ENCODE measurements around the gene TMEM98.

The TMEM98 gene

DNA sequence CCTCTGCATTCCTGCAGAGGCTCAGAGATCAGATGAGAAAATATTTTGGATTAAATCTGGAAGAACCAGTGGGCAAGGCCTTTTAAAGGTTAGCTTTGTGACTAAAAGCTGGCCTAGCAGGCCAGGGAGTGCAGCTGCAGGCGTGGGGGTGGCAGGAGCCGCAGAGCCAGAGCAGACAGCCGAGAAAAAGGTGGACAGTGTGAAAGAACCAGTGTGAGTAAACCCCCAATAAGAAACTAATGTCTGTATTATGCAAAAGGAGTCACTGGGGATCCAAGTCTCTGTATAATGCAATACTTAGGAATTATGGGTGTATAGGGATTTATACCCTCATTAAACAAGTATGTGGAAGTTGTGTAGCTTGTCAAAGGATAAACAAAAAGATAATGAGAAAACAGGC lies 42.3 kb downstream of the TMEM98 start:
- H3K9ac ChIP-seq (ENCODE audit: low read length), result no peak overlapping the region
- no peaks in the 10 kb centered on the region for H3K9me3 ChIP-seq (ENCODE audit: insufficient read depth, low read length)
- H3K27me3 ChIP-seq (ENCODE audit: low read length), result no peaks in the 10 kb centered on the region
- H3F3A ChIP-seq (ENCODE audit: insufficient read depth), result no peaks in the 10 kb centered on the region
- no peaks in the 10 kb centered on the region for H3K9me2 ChIP-seq (replicated peaks; ENCODE audit: insufficient read depth, low read length)
- H3K4me2 ChIP-seq (ENCODE audit: low read depth, low read length, poor library complexity, severe bottlenecking), result no peak overlapping the region
- H3K4me3 ChIP-seq (ENCODE audit: insufficient read depth, low read length, poor library complexity, severe bottlenecking), result no peak overlapping the region
- H4K20me1 ChIP-seq (ENCODE audit: low read depth, low read length), result no peaks in the 10 kb centered on the region
- H3K27ac ChIP-seq (ENCODE audit: low read depth, low read length), result no peak overlapping the region
- TF ChIP-seq EZH2phosphoT487 (conservative IDR thresholded peaks at IDR 0.05; ENCODE audit: low read length), result no peak
- TF ChIP-seq, protein P1, sequence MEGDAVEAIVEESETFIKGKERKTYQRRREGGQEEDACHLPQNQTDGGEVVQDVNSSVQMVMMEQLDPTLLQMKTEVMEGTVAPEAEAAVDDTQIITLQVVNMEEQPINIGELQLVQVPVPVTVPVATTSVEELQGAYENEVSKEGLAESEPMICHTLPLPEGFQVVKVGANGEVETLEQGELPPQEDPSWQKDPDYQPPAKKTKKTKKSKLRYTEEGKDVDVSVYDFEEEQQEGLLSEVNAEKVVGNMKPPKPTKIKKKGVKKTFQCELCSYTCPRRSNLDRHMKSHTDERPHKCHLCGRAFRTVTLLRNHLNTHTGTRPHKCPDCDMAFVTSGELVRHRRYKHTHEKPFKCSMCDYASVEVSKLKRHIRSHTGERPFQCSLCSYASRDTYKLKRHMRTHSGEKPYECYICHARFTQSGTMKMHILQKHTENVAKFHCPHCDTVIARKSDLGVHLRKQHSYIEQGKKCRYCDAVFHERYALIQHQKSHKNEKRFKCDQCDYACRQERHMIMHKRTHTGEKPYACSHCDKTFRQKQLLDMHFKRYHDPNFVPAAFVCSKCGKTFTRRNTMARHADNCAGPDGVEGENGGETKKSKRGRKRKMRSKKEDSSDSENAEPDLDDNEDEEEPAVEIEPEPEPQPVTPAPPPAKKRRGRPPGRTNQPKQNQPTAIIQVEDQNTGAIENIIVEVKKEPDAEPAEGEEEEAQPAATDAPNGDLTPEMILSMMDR (IDR thresholded peaks at IDR 0.05; ENCODE audit: insufficient read depth, low read length, poor library complexity, severe bottlenecking), result no peak
- H3K79me2 ChIP-seq (ENCODE audit: insufficient read depth, low read length), result no peaks in the 10 kb centered on the region
- H2AFZ ChIP-seq (ENCODE audit: low read depth, low read length, severe bottlenecking), result no peak overlapping the region
- H3K36me3 ChIP-seq (ENCODE audit: low read length), result no peaks in the 10 kb centered on the region

DNA sequence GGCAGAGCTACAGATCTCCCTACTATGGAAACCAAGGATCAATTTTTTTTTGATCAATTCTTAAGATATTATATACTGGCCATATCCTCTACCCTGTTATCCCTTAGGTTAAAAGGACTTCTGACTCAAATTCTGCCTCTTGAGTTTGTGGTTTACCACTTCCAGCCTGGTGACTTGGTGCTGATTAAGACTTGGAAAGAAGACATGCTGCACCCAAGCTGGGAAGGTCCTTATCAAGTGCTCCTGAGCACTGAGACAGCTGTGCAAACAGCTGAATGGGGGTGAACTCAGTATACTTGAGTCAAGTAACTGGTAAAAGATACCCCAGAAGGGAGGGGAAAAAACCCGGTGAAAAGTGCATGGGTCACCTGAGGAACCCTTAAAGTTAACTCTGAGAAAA lies 43.2 kb downstream of the TMEM98 start:
- Histone ChIP-seq H3K4me2 (ENCODE audit: low read depth, low read length, poor library complexity, severe bottlenecking) (no peak overlapping the region), H3K9ac (ENCODE audit: low read length) (no peak overlapping the region)
- TF ChIP-seq, protein P1 (IDR thresholded peaks at IDR 0.05; ENCODE audit: insufficient read depth, low read length, poor library complexity, severe bottlenecking), result no peak
- no peak for TF ChIP-seq EZH2phosphoT487 (conservative IDR thresholded peaks at IDR 0.05; ENCODE audit: low read length)

DNA sequence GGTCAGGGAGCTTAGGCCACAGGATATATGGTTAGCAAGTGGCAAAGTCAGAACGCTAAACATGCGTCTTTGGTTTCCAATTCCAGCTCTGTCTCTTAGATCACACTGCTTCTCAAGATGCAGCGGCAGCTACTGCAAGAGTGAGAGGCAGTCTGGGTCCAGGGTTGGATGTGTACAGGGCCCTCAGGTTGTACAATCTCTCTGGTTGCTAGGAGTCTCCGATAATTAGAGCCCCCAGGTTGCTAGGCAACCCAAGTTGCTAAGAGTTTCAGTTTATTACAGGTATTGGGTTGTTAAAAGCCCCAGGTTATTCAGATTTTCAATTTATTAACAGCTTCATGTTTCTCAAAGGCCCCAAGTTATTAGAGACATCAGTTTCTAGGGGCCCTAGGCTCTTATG lies 48.2 kb downstream of the TMEM98 start:
- Histone ChIP-seq H4K20me1 (ENCODE audit: low read depth, low read length) (no peaks in the 10 kb centered on the region), H3K9me3 (ENCODE audit: insufficient read depth, low read length) (no peaks in the 10 kb centered on the region), H3K9me2 (replicated peaks; ENCODE audit: insufficient read depth, low read length) (no peaks in the 10 kb centered on the region), H3K27me3 (ENCODE audit: low read length) (no peaks in the 10 kb centered on the region), H3F3A (ENCODE audit: insufficient read depth) (no peaks in the 10 kb centered on the region), H3K27ac (ENCODE audit: low read depth, low read length) (no peak overlapping the region), H3K4me3 (ENCODE audit: insufficient read depth, low read length, poor library complexity, severe bottlenecking) (no peak overlapping the region), H3K4me2 (ENCODE audit: low read depth, low read length, poor library complexity, severe bottlenecking) (no peak overlapping the region), H2AFZ (ENCODE audit: low read depth, low read length, severe bottlenecking) (no peak overlapping the region), H3K36me3 (ENCODE audit: low read length) (no peaks in the 10 kb centered on the region), H3K79me2 (ENCODE audit: insufficient read depth, low read length) (no peaks in the 10 kb centered on the region), H3K9ac (ENCODE audit: low read length) (no peak overlapping the region)
- TF ChIP-seq, protein P1 (IDR thresholded peaks at IDR 0.05; ENCODE audit: insufficient read depth, low read length, poor library complexity, severe bottlenecking), result no peak
- TF ChIP-seq EZH2phosphoT487 (conservative IDR thresholded peaks at IDR 0.05; ENCODE audit: low read length), result no peak

More for the DNA sequence above, 43.2 kb downstream of the TMEM98 start:
- Histone ChIP-seq H3F3A (ENCODE audit: insufficient read depth) (no peaks in the 10 kb centered on the region), H3K9me2 (replicated peaks; ENCODE audit: insufficient read depth, low read length) (no peaks in the 10 kb centered on the region), H3K4me3 (ENCODE audit: insufficient read depth, low read length, poor library complexity, severe bottlenecking) (no peak overlapping the region), H4K20me1 (ENCODE audit: low read depth, low read length) (no peaks in the 10 kb centered on the region), H3K27ac (ENCODE audit: low read depth, low read length) (no peak overlapping the region), H2AFZ (ENCODE audit: low read depth, low read length, severe bottlenecking) (no peak overlapping the region), H3K9me3 (ENCODE audit: insufficient read depth, low read length) (no peaks in the 10 kb centered on the region), H3K79me2 (ENCODE audit: insufficient read depth, low read length) (no peaks in the 10 kb centered on the region), H3K36me3 (ENCODE audit: low read length) (no peaks in the 10 kb centered on the region), H3K27me3 (ENCODE audit: low read length) (no peaks in the 10 kb centered on the region)
